ENCODE data around the gene RAP1A.

DNA sequence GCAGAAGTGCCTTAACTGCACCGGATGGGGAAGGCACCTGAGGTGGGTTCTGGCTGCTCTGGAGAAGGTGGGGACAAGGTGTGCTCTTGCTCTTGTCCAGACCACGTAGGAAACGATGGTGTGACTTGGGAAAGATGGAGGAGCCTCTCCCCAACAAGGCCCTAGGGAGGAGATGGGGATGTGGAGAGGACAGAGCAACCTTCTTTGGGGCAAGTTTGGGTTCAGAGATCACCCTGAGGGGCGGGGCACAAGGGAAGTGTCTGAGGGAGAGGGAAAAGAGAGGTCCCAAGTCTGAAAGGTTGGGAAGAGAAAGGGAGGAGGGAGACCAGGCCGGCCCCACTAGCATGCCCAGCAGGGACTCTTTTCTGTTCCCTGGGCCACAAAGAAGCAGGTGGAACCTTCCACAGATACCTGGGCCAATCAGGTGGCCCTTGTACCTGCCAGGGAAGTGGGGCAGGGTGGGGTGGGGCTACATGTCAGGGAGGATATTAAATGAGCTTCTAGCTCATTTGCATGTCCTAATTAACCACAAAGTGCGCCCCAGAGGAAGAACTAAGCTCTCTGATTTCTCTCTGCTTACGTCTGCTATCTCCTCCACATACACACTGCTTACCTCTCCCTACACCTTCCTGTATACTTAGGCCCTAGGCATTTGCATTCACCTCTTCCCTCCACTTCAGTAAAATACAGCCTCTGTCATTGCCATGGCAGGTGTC lies 103.7 kb downstream of the RAP1A start:
- TF ChIP-seq, protein P1, sequence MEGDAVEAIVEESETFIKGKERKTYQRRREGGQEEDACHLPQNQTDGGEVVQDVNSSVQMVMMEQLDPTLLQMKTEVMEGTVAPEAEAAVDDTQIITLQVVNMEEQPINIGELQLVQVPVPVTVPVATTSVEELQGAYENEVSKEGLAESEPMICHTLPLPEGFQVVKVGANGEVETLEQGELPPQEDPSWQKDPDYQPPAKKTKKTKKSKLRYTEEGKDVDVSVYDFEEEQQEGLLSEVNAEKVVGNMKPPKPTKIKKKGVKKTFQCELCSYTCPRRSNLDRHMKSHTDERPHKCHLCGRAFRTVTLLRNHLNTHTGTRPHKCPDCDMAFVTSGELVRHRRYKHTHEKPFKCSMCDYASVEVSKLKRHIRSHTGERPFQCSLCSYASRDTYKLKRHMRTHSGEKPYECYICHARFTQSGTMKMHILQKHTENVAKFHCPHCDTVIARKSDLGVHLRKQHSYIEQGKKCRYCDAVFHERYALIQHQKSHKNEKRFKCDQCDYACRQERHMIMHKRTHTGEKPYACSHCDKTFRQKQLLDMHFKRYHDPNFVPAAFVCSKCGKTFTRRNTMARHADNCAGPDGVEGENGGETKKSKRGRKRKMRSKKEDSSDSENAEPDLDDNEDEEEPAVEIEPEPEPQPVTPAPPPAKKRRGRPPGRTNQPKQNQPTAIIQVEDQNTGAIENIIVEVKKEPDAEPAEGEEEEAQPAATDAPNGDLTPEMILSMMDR (IDR thresholded peaks at IDR 0.05): no peak
- TF ChIP-seq POLR2A (IDR thresholded peaks at IDR 0.05): no peak

All from testis (tissue), 2 donors.